Measurements from ENCODE around the gene USP21. TPM values are rescaled to one million over a fixed set of nuclear protein-coding genes. Genes with fewer than 3 reads are reported as not detected.
A peak's percentile ranks its signal among the peaks of the same experiment; 100 is the strongest.

The USP21 gene
- total and polyA plus RNA-seq, 3 experiments from 2014 or later, result 26.1 to 28.3 (median 27.4) TPM

- peak overlapping the region in 4 of 8 donors; percentile 50 to 95 (median 79) for H3K27ac Mint-ChIP-seq
- DNase-seq, result no peak
- no peaks in the 10 kb centered on the region for H3K27me3 ChIP-seq (ENCODE audit: insufficient read depth, low read length, poor library complexity, severe bottlenecking)
- POLR2A ChIA-PET, result no interaction called here
- H3K27me3 Mint-ChIP-seq, result peaks cover 0 to 5% of the 10 kb centered on the region in 2 donors
- H3K4me1 Mint-ChIP-seq, result peaks cover 50 to 67% (median 63%) of the 10 kb centered on the region in 3 donors
- H3K36me3 ChIP-seq (ENCODE audit: insufficient read depth, low read length), result peaks cover 53% of the 10 kb centered on the region
- no peak overlapping the region for H3K4me3 ChIP-seq (ENCODE audit: low read length)
- no peaks in the 10 kb centered on the region for H3K9me3 ChIP-seq (ENCODE audit: low read length)
- H3K4me1 ChIP-seq (ENCODE audit: insufficient read depth, low read length), result peaks cover 15% of the 10 kb centered on the region
- CTCF ChIA-PET, result no interaction called here
- H3K36me3 Mint-ChIP-seq, result peaks cover 0 to 82% (median 19%) of the 10 kb centered on the region in 3 donors
- H3K27ac ChIP-seq (ENCODE audit: low read depth, low read length), result no peak overlapping the region
- no peaks in the 10 kb centered on the region for H3K9me3 Mint-ChIP-seq
- H3K4me3 Mint-ChIP-seq, result peak overlapping the region in 1 of 7 donors; percentile 77
These were observed 13.0 kb downstream of the USP21 start for GRCh38 chr1:161172349-161172748.

- no peaks in the 10 kb centered on the region for H3K27me3 ChIP-seq (ENCODE audit: insufficient read depth, low read length, poor library complexity, severe bottlenecking)
- peak overlapping the region in 5 of 8 donors; percentile 29 to 95 (median 66) for H3K27ac Mint-ChIP-seq
- H3K36me3 Mint-ChIP-seq, result peaks cover 0 to 82% (median 19%) of the 10 kb centered on the region in 3 donors
- H3K4me1 Mint-ChIP-seq, result peaks cover 53 to 69% (median 65%) of the 10 kb centered on the region in 3 donors
- H3K27me3 Mint-ChIP-seq, result peaks cover 0 to 5% of the 10 kb centered on the region in 2 donors
- POLR2A ChIA-PET, result no interaction called here
- H3K9me3 Mint-ChIP-seq, result no peaks in the 10 kb centered on the region
- H3K36me3 ChIP-seq (ENCODE audit: insufficient read depth, low read length), result peaks cover 53% of the 10 kb centered on the region
- peaks cover 18% of the 10 kb centered on the region for H3K4me1 ChIP-seq (ENCODE audit: insufficient read depth, low read length)
- peak overlapping the region in 1 of 7 donors; percentile 77 for H3K4me3 Mint-ChIP-seq
- DNase-seq, result no peak
- H3K4me3 ChIP-seq (ENCODE audit: low read length), result no peak overlapping the region
- H3K9me3 ChIP-seq (ENCODE audit: low read length), result no peaks in the 10 kb centered on the region
- CTCF ChIA-PET, result no interaction called here
- no peak overlapping the region for H3K27ac ChIP-seq (ENCODE audit: low read depth, low read length)
These were observed 13.6 kb downstream of the USP21 start for GRCh38 chr1:161172776-161173376.

GRCh38 chr1:161173711-161174110 is 14.4 kb downstream of the USP21 start:
- H3K36me3 ChIP-seq (ENCODE audit: insufficient read depth, low read length), result peaks cover 53% of the 10 kb centered on the region
- Mint-ChIP-seq H3K27me3 (peaks cover 0 to 5% of the 10 kb centered on the region in 2 donors), H3K9me3 (no peaks in the 10 kb centered on the region), H3K4me1 (peaks cover 51 to 69% (median 65%) of the 10 kb centered on the region in 3 donors), H3K36me3 (peaks cover 0 to 78% (median 21%) of the 10 kb centered on the region in 3 donors), H3K4me3 (peak overlapping the region in 1 of 7 donors; percentile 45), H3K27ac (peak overlapping the region in 3 of 8 donors; percentile 19 to 80 (median 62))
- CTCF ChIA-PET, result no interaction called here
- no peak overlapping the region for H3K27ac ChIP-seq (ENCODE audit: low read depth, low read length)
- H3K27me3 ChIP-seq (ENCODE audit: insufficient read depth, low read length, poor library complexity, severe bottlenecking), result no peaks in the 10 kb centered on the region
- no peak overlapping the region for H3K4me3 ChIP-seq (ENCODE audit: low read length)
- POLR2A ChIA-PET, result no interaction called here
- peaks cover 23% of the 10 kb centered on the region for H3K4me1 ChIP-seq (ENCODE audit: insufficient read depth, low read length)
- H3K9me3 ChIP-seq (ENCODE audit: low read length), result no peaks in the 10 kb centered on the region
- DNase-seq, result no peak

GRCh38 chr1:161174911-161175310 is 15.6 kb downstream of the USP21 start:
- Histone ChIP-seq H3K27ac (ENCODE audit: low read depth, low read length) (no peak overlapping the region), H3K4me3 (ENCODE audit: low read length) (no peak overlapping the region), H3K4me1 (ENCODE audit: insufficient read depth, low read length) (peaks cover 23% of the 10 kb centered on the region), H3K36me3 (ENCODE audit: insufficient read depth, low read length) (peaks cover 48% of the 10 kb centered on the region), H3K9me3 (ENCODE audit: low read length) (no peaks in the 10 kb centered on the region), H3K27me3 (ENCODE audit: insufficient read depth, low read length, poor library complexity, severe bottlenecking) (no peaks in the 10 kb centered on the region)
- no peak for DNase-seq
- peak overlapping the region in 5 of 7 donors; percentile 32 to 100 (median 97) for H3K4me3 Mint-ChIP-seq
- ChIA-PET POLR2A (no interaction called here), CTCF (interaction anchor here (3.3 kb wide), 1 partner anchor 9 kb away, joined by 17 read pairs; the partner anchor contains the start of gene PPOX)
- peaks cover 0 to 71% (median 17%) of the 10 kb centered on the region in 3 donors for H3K36me3 Mint-ChIP-seq
- peak overlapping the region in 5 of 8 donors; percentile 57 to 100 (median 77) for H3K27ac Mint-ChIP-seq
- peaks cover 0 to 5% of the 10 kb centered on the region in 2 donors for H3K27me3 Mint-ChIP-seq
- H3K9me3 Mint-ChIP-seq, result no peaks in the 10 kb centered on the region
- H3K4me1 Mint-ChIP-seq, result peaks cover 52 to 68% (median 64%) of the 10 kb centered on the region in 3 donors

- H3K36me3 Mint-ChIP-seq, result peaks cover 0 to 64% (median 15%) of the 10 kb centered on the region in 3 donors
- peak overlapping the region; percentile 95 to 100 (median 100) for H3K4me3 Mint-ChIP-seq
- H3K4me1 Mint-ChIP-seq, result peaks cover 61 to 78% (median 74%) of the 10 kb centered on the region in 3 donors
- no peak for DNase-seq
- Histone ChIP-seq H3K36me3 (ENCODE audit: insufficient read depth, low read length) (peaks cover 42% of the 10 kb centered on the region), H3K9me3 (ENCODE audit: low read length) (no peaks in the 10 kb centered on the region), H3K27ac (ENCODE audit: low read depth, low read length) (peak overlapping the region; percentile 89), H3K4me3 (ENCODE audit: low read length) (peak overlapping the region; percentile 98), H3K27me3 (ENCODE audit: insufficient read depth, low read length, poor library complexity, severe bottlenecking) (no peaks in the 10 kb centered on the region), H3K4me1 (ENCODE audit: insufficient read depth, low read length) (peaks cover 33% of the 10 kb centered on the region)
- H3K27me3 Mint-ChIP-seq, result peaks cover 0 to 5% of the 10 kb centered on the region in 2 donors
- ChIA-PET POLR2A (interaction anchor here (1.2 to 2.1 kb wide), 2 partner anchors 8 to 10 kb away, joined by 5 to 15 read pairs; partner anchors contain the start of gene PPOX), CTCF (interaction anchor here (1.0 to 3.3 kb wide), 6 partner anchors 10 to 214 kb away, joined by 3 to 17 read pairs (median 6); partner anchors contain the start of genes PPOX, TOMM40L and UFC1)
- no peaks in the 10 kb centered on the region for H3K9me3 Mint-ChIP-seq
- peak overlapping the region; percentile 93 to 100 (median 99) for H3K27ac Mint-ChIP-seq
These were observed 16.6 kb downstream of the USP21 start for GRCh38 chr1:161175771-161176453.

- no peaks in the 10 kb centered on the region for H3K27me3 ChIP-seq (ENCODE audit: insufficient read depth, low read length, poor library complexity, severe bottlenecking)
- H3K36me3 ChIP-seq (ENCODE audit: insufficient read depth, low read length), result peaks cover 35% of the 10 kb centered on the region
- CTCF ChIA-PET, result interaction anchor here (1.0 to 3.3 kb wide), 8 partner anchors 10 to 213 kb away, joined by 3 to 17 read pairs (median 4); partner anchors contain the start of genes PPOX, TOMM40L and UFC1
- H3K4me3 ChIP-seq (ENCODE audit: low read length), result peak overlapping the region; percentile 98
- no peaks in the 10 kb centered on the region for H3K9me3 ChIP-seq (ENCODE audit: low read length)
- Mint-ChIP-seq H3K4me1 (peaks cover 62 to 85% (median 80%) of the 10 kb centered on the region in 3 donors), H3K36me3 (peaks cover 0 to 57% (median 13%) of the 10 kb centered on the region in 3 donors), H3K9me3 (no peaks in the 10 kb centered on the region), H3K27me3 (peaks cover 0 to 5% of the 10 kb centered on the region in 2 donors), H3K4me3 (peak overlapping the region; percentile 95 to 100 (median 100)), H3K27ac (peak overlapping the region; percentile 93 to 100 (median 99))
- POLR2A ChIA-PET, result interaction anchor here (1.0 to 2.1 kb wide), 5 partner anchors 9 to 49 kb away, joined by 3 to 15 read pairs (median 5); partner anchors contain the start of genes NDUFS2, PPOX, TOMM40L and UFC1
- H3K4me1 ChIP-seq (ENCODE audit: insufficient read depth, low read length), result peaks cover 40% of the 10 kb centered on the region
- peak overlapping the region; percentile 89 for H3K27ac ChIP-seq (ENCODE audit: low read depth, low read length)
- no peak for DNase-seq
These were observed 17.3 kb downstream of the USP21 start for GRCh38 chr1:161176468-161177111.

- Histone ChIP-seq H3K36me3 (ENCODE audit: insufficient read depth, low read length) (peaks cover 30% of the 10 kb centered on the region), H3K9me3 (ENCODE audit: low read length) (no peaks in the 10 kb centered on the region), H3K27ac (ENCODE audit: low read depth, low read length) (peak within 1 kb of the TSS; percentile 89), H3K27me3 (ENCODE audit: insufficient read depth, low read length, poor library complexity, severe bottlenecking) (no peaks in the 10 kb centered on the region), H3K4me1 (ENCODE audit: insufficient read depth, low read length) (peaks cover 47% of the 10 kb centered on the region), H3K4me3 (ENCODE audit: low read length) (peak within 1 kb of the TSS; percentile 98)
- H3K4me1 Mint-ChIP-seq, result peaks cover 68 to 87% (median 85%) of the 10 kb centered on the region in 3 donors
- peaks cover 0 to 5% of the 10 kb centered on the region in 2 donors for H3K27me3 Mint-ChIP-seq
- no peaks in the 10 kb centered on the region for H3K9me3 Mint-ChIP-seq
- H3K4me3 Mint-ChIP-seq, result peak within 1 kb of the TSS; percentile 95 to 100 (median 100)
- DNase-seq, result peak; percentile 88 to 94 (median 92)
- H3K27ac Mint-ChIP-seq, result peak within 1 kb of the TSS; percentile 93 to 100 (median 99)
- ChIA-PET CTCF (interaction anchor here (0.8 to 3.3 kb wide), 9 partner anchors 11 to 205 kb away, joined by 3 to 17 read pairs (median 3); partner anchors contain the start of genes PPOX, TOMM40L and UFC1), POLR2A (interaction anchor here (1.0 to 2.1 kb wide), 6 partner anchors 9 to 48 kb away, joined by 3 to 15 read pairs (median 5); partner anchors contain the start of genes NDUFS2, PPOX, TOMM40L and UFC1)
- H3K36me3 Mint-ChIP-seq, result peaks cover 0 to 50% (median 13%) of the 10 kb centered on the region in 3 donors
These were observed 18.0 kb downstream of the USP21 start, which contains the start of gene B4GALT3 for GRCh38 chr1:161177112-161177935. Gene B4GALT3 (minus strand): TSS chr1:161177507. CDS start chr1:161176060, 1,447 bp downstream.
